Mesodermal cell (in vitro differentiated cells): ENCODE data around the gene DNM1.
A peak's percentile ranks its signal among the peaks of the same experiment; 100 is the strongest.

Experiments used
- H3K27ac ChIP-seq: 2 replicates; pipeline ENCODE4 v1.7.0; 2013; ENCODE audit warnings: mild to moderate bottlenecking, low read depth, low read length, moderate library complexity; ENCODE audit not compliant: severe bottlenecking
- H3K36me3 ChIP-seq: 2 replicates; pipeline ENCODE4 v1.7.1; 2013; ENCODE audit warnings: mild to moderate bottlenecking, low read length, moderate library complexity; ENCODE audit not compliant: control insufficient read depth, insufficient read depth
- H3K4me1 ChIP-seq: one replicate; pipeline ENCODE4 v1.7.1; 2013; ENCODE audit warnings: mild to moderate bottlenecking, low read length; ENCODE audit not compliant: insufficient read depth, control insufficient read depth, poor library complexity, severe bottlenecking
- H3K4me3 ChIP-seq: 2 replicates; pipeline ENCODE4 v1.7.0; 2013; ENCODE audit warnings: low read length, control low read depth, mild to moderate bottlenecking; ENCODE audit not compliant: insufficient read depth, poor library complexity, severe bottlenecking; ENCODE audit errors: extremely low read depth
- H3K9me3 ChIP-seq: 2 replicates; pipeline ENCODE4 v1.7.1; 2013; ENCODE audit warnings: mild to moderate bottlenecking, low read length, moderate library complexity; ENCODE audit not compliant: control insufficient read depth
- WGBS, 2 experiments: methylation state at CpG; one replicate each; pipeline ENCODE4 v1.1.5; 2013; ENCODE audit warnings: missing lambda C conversion rate in 2 of 2; ENCODE audit not compliant: insufficient coverage in 2 of 2; 5-methylcytosine and 5-hydroxymethylcytosine counted together

The DNM1 gene

DNA sequence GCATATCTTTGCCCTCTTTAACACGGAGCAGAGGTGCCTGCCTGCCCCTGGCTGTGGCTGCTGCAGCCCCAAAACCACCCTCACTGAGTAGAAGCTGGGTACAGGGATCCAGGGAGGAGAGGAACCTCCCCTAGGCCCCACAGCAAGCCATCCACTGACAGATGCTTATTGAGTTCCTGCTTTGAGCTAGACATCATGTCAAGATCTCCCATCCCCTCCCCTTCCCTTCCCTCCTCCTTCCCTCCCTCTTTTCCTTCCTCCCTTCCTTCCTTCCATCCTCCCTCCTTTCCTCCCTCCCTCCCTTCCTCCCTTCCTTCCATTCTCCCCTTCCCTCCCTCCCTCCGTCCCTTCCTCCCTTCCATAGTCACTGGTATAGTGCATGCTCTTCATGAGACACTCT lies 43.3 kb downstream of the DNM1 start:
- WGBS, 2 experiments, result 67 to 83% methylated on average over 1 of the region's 2 CpGs
- Histone ChIP-seq H3K9me3 (no peaks in the 10 kb centered on the region), H3K4me3 (no peak overlapping the region), H3K36me3 (peaks cover 7% of the 10 kb centered on the region), H3K4me1 (peaks cover 38% of the 10 kb centered on the region), H3K27ac (peak overlapping the region; percentile 88)

GRCh38 chr9:128247226-128247803 lies 44.1 kb downstream of the DNM1 start:
- WGBS, 2 experiments, result 92 to 93% methylated on average over 3 of the region's 5 CpGs
- Histone ChIP-seq H3K36me3 (peaks cover 7% of the 10 kb centered on the region), H3K27ac (no peak overlapping the region), H3K4me1 (peaks cover 43% of the 10 kb centered on the region), H3K4me3 (no peak overlapping the region), H3K9me3 (no peaks in the 10 kb centered on the region)

GRCh38 chr9:128249558-128249907 lies 46.4 kb downstream of the DNM1 start:
- H3K4me3 ChIP-seq, result no peak overlapping the region
- 94 to 97% methylated on average over 6 of the region's 8 CpGs for WGBS, 2 experiments

DNA sequence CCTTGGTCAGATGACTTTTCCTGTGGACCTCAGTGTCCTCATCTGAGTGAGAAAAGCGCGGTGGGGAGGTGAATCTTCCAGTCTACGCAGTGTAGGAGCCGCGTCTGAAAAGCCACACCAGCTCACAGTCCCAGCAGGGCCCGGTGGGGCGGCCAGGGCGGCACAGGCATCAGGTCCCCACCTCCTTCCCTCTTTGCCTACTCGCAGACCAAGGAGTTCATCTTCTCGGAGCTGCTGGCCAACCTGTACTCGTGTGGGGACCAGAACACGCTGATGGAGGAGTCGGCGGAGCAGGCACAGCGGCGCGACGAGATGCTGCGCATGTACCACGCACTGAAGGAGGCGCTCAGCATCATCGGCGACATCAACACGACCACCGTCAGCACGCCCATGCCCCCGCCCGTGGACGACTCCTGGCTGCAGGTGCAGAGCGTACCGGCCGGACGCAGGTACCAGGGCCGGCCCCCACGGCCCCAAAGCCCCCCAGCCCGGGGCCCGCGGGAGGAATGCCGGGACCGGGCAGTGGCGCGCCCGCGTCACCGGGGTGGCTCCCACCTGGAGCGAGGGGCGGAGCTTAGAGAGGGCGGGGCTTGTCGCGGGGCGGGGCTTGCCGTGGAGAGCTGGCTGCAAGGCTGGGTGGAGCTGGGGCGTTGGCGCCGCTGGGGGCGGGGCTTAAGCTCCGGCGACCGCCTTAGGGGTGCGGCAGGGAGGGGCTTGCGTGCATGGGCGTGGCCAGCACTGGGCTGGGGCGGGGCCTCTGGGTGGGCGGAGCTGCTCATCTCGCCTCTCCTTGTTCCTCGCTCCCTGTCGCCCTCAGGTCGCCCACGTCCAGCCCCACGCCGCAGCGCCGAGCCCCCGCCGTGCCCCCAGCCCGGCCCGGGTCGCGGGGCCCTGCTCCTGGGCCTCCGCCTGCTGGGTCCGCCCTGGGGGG lies 47.0 kb downstream of the DNM1 start:
- Histone ChIP-seq H3K9me3 (no peaks in the 10 kb centered on the region), H3K27ac (no peak overlapping the region), H3K4me3 (no peak overlapping the region), H3K4me1 (peaks cover 28% of the 10 kb centered on the region), H3K36me3 (peaks cover 17% of the 10 kb centered on the region)
- WGBS, 2 experiments, result 85 to 88% methylated on average over 42 to 80 of the region's 81 CpGs

More at GRCh38 chr9:128249558-128249907, 46.4 kb downstream of the DNM1 start:
- Histone ChIP-seq H3K4me1 (peaks cover 30% of the 10 kb centered on the region), H3K9me3 (no peaks in the 10 kb centered on the region), H3K27ac (no peak overlapping the region), H3K36me3 (peaks cover 11% of the 10 kb centered on the region)

GRCh38 chr9:128250839-128251731 lies 47.9 kb downstream of the DNM1 start:
- Histone ChIP-seq H3K4me3 (no peak overlapping the region), H3K9me3 (no peaks in the 10 kb centered on the region), H3K27ac (peak overlapping the region; percentile 41), H3K4me1 (peaks cover 22% of the 10 kb centered on the region), H3K36me3 (peaks cover 25% of the 10 kb centered on the region)
- 89 to 90% methylated on average over 29 to 32 of the region's 43 CpGs for WGBS, 2 experiments

GRCh38 chr9:128251732-128252100 lies 48.5 kb downstream of the DNM1 start:
- WGBS, 2 experiments, result 86 to 95% methylated on average over 1 to 2 of the region's 3 CpGs
- Histone ChIP-seq H3K4me3 (no peak overlapping the region), H3K36me3 (peaks cover 30% of the 10 kb centered on the region), H3K9me3 (no peaks in the 10 kb centered on the region), H3K27ac (peak overlapping the region; percentile 41), H3K4me1 (peaks cover 16% of the 10 kb centered on the region)

DNA sequence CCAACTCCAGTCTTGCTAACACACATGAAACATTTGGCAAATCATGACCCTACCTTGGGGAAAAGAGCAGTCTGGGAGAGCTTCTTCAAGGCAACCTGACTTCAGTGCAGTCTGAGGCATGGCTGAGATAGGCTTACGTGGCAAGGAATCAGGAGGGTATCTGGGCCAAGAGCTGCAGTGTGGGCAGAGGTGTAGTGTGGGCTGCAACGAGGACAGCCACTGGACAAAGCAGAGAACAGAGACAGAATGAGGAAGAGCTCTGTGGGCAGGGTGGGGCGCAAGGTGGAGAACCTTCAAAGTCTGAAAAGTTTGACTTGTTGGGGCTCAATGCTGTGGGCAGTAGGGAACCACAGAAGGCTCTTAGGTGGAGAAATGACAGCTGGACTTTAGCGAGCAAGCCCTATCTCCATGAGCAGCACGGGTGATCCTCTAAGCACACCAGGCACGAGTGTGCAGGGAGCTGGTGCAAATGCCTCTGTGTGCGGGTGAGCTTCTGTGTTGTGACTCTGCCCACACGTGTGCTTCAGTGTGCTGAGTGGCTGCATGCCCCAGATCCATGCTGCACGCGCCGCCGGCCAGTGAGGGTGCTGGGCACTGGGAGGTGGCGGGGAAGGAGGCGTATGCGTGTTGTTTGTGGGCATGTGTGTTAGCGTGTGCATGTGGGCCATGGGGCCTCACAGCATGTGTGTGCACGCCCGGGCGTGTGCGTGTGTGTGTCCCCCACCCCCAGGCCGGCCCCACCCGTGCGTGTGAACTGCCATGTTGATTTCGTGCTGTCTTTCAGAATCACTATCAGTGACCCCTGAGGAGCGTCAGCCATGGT lies 49.3 kb downstream of the DNM1 start:
- WGBS, 2 experiments, result 96 to 97% methylated on average over 25 of the region's 25 CpGs
- H3K27ac ChIP-seq, result no peak overlapping the region

DNA sequence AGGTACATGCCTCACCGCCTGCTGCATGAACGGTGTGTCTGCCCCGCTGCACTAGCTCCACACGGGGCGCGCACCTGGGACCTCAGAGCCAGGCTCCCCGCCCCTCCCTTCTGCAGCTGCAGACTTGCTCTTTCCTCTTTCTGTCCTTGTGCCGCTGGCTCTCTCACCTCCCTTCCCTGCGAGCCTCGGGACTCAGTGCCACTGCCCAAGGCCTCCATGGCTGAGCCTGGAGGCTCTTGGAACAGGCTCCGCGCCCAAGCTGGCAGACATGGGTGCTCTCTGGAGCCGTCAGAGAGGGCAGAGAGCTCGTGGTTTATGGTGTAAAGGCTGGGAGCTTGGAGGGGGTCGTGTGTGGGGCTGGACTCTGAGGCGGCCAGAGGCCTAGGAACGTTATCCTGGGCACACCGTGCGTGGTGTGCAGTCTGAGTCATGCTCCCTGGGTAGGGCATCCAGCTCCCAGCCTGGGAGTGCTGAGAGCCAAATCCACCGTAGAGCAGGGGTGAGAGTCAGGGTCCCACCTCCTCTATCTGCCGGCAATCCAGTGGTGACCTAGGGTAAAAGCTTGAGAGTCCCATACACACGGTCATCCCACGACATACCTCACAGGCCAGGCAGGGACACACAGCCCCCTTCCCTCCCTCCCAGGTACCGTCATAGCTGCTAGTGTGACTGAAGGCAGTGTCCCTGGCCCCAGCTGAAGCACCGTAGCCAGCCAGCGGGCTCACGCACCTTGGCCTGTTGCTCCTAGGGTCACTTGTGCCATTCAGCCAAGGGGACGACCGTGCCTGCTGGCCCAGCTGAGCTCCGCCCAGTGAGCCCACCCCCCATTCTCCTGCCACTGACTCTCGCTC lies 50.2 kb downstream of the DNM1 start:
- H3K4me3 ChIP-seq, result no peak overlapping the region
- H3K4me1 ChIP-seq, result peaks cover 15% of the 10 kb centered on the region
- 94 to 95% methylated on average over 26 to 27 of the region's 31 CpGs for WGBS, 2 experiments

More for the DNA sequence above, 49.3 kb downstream of the DNM1 start:
- Histone ChIP-seq H3K36me3 (peaks cover 37% of the 10 kb centered on the region), H3K4me1 (peaks cover 15% of the 10 kb centered on the region), H3K4me3 (no peak overlapping the region), H3K9me3 (no peaks in the 10 kb centered on the region)

DNA sequence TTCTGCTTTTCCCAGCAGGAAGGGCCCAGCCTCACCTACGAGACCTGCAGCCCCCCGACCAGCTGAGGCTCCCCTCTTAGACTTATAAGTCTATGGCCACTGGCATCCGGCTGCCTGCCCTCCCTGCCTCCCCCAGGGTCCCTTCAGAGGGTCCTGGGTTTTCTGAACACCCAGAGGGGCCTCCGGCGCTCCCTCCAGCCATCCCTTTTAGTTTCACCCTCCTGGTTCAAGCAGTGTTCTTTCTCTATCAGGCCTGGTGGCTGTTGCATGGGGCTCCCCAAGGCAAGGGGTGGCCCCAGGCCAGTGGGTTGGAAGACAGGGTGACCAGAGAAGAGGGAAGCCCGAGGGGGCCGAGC lies 50.8 kb downstream of the DNM1 start:
- Histone ChIP-seq H3K36me3 (peaks cover 50% of the 10 kb centered on the region), H3K4me1 (peaks cover 15% of the 10 kb centered on the region), H3K27ac (no peak overlapping the region), H3K4me3 (no peak overlapping the region), H3K9me3 (no peaks in the 10 kb centered on the region)
- 89 to 98% methylated on average over 5 of the region's 7 CpGs for WGBS, 2 experiments

More for the DNA sequence above, 50.2 kb downstream of the DNM1 start:
- no peaks in the 10 kb centered on the region for H3K9me3 ChIP-seq
- no peak overlapping the region for H3K27ac ChIP-seq
- peaks cover 44% of the 10 kb centered on the region for H3K36me3 ChIP-seq
